Activated T-helper 9 cell treated with anti-CD3 and anti-CD28 coated beads, Interleukin-2, amount 50 U/mL, for 16 hours (primary cell): ENCODE data around the gene UCN.
"Not testable (repeated sequence)": the region's sequence is repeated elsewhere in the genome, so short reads cannot be mapped to it uniquely, and the experiment has no call there.

Experiments used
- DNase-seq: peaks from one replicate; pipeline ENCODE4 v3.0.0-alpha.2; 2020; ENCODE audit warnings: low read depth

UCN gene, protein sequence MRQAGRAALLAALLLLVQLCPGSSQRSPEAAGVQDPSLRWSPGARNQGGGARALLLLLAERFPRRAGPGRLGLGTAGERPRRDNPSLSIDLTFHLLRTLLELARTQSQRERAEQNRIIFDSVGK

GRCh38 chr2:27308359-27308881 lies at the start of gene UCN:
Gene UCN, minus strand, starts transcription at chr2:27308445. Its CDS starts 550 bp downstream, at chr2:27307895.
- DNase-seq = no peak

DNA sequence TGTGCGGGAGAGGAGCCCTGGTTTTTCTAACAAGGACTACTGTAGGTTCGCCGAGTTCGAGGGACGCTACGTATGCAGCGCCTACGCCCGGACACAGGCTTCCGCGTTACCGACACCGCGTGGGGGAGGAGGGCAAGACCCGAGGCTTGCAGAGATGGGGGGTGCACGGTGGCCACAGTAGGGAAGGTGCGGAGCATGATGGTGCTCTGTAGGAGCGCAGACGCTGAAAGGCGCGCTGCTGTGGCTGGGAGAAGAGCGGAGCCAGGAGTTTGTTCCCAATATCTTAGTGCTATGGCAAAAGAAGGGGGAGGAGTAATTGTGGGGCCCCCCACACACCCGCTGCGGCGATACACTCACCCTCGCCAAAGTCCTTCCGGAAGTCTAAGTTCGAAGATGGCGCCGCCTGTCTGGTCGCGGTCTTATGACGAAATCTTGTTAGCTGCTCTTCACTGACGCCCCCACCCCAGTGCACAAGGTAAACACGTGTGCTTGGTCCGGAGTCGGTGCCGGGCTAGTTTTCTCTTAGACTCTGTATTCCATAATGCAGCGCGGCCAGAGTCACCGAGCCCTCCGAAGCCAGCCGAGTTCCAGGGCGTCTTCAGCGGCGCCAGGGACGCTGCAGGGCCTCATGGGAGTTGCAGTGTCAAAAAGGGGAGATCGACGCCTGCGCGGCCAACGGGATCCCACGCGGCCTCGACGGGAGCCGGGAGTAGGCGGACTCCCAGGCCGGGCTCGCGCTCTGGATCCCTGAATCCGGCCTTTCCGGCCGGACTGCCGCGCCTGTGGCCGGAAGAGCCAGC lies 48.3 kb upstream of the UCN start, which contains the start of gene GTF3C2:
Gene GTF3C2 (minus strand): TSS at position 383 of the 800 bp plus-strand sequence. CDS start 13,210 bp downstream, outside the sequence.
- DNase-seq = peak; percentile 89

DNA sequence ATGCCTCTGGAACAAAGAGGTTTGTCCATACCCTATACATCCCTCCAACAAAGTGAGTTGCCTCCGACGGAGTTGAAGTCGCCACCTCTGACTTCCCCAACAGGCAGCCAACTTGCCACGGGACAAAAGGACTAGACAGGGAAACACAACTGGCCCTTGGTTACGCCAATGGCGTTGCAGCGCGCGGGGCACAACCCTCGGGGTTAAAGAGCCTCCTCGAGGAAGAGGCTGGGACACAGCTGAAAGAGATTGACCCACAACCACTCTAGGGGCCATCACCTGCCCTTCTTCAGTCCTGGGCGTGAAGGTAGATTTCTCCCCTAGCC lies 47.8 kb upstream of the UCN start:
- peak; percentile 21 for DNase-seq

DNA sequence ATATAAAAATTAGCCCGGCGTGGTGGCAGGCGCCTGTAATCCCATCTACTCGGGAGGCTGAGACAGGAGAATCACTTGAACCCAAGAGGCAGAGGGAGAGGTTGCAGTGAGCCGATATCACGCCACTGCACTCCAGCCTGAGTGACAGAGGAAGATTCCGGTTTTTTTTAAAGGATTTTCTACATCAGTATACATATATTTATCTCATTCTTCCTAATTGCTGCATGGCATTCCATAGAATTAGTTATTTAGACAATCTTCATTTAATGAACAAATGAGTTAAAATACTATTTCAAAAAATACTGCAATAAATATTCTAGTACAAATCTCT lies 46.3 kb upstream of the UCN start:
- DNase-seq = no peak

DNA sequence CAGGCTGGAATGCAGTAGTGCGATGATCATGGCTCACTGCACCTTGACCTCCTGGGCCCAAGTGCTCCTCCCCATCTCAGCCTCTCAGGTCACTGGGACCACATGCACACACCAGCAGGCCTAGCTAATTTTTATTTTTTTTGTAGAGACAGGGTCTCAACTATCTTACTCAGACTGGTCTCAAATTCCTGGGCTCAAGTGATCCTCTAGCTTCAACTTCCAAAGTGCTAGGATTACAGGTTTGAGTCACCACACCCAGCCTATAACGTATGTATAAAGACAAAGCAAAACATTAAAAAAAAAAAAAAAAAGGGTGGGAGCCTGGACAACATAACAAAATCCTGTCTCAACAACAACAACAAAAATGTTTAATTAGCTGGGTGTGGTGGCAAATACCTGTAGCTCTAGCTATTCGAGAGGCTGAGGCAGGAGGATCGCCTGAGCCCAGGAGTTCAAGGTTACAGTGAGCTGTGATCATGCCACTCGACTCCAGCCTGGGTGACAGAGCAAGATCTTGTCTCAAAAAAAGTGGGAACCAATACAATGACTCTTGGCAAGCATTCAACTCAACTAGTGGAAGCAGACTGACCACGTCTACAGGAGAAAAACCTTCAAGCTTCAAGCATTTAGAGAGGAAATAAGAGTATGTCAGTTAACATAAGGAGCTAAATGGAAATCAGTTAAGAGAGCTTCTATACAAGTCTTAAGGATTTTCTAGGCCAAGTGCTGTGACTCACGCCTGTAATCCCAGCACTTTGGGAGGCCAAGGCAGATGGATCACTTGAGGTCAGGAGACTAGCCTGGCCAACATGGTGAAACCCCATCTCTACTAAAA lies 45.7 kb upstream of the UCN start:
- DNase-seq = no peak

- not testable (repeated sequence) for DNase-seq
Measured at GRCh38 chr2:27353386-27353761, 45.1 kb upstream of the UCN start.

DNA sequence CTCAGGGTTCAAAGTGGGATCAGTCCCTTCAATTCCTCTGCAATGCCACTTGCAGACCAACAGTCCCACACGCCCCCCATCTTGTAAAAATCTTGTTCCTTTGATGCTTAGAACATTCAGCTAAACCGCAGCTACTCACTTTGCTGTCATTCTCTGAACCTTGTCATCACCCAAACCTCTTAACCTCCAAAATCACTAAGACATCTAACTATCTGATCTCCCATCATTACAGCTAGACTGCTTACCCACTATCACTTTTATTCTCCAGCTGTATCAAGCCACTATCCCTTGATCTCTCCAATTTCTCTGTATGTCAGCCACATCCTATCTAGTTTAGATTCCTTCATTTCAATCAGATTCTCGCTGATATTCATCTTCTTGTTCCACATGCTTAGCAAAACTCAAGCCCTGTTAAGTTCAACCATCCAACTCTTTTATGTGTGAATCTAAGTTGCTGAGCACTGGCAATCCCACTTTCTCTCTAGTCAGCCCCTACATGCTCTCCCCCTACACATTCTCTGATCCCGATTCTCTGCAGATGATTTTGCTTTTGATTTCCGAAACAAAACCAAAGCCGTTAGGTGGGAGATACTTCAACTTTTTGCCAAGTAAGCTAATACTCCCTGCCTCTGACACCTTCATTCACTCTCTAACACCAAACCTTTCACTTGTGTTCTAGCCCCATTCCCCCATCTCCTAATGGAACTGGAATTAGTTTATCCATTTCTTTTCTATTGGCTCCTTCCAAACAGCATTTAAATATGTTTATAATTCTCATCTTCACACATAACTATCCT lies 43.8 kb upstream of the UCN start:
- no peak for DNase-seq

DNA sequence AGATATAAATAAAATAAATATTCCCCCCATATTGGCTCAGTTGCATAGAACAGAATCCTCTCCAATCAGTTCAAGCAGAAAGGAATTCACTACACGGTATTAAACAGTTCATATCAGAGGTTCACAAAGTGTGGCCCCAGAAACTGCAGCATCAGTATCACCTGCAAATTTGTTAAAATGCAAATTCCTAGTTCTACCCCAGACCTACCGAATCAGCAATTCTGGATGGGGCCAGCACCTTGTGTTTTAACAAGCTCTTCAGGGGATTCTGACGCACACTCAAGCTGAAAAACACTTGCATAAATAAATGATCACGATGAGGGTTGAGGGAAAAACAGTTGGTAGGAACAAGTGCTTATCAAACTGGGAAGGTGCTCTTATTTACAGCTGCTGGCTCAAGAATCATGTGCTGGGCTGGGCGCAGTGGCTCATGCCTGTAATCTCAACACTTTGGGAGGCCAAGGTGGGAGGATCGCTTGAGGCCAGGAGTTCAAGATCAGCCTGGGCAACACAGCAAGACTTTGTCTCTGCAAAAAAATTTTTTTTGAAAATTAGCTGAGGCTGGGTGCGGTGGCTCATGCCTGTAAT lies 42.0 kb upstream of the UCN start:
- DNase-seq = no peak

GRCh38 chr2:27347641-27348040 lies 39.4 kb upstream of the UCN start:
- DNase-seq = no peak

GRCh38 chr2:27336173-27336572 lies 27.9 kb upstream of the UCN start:
- DNase-seq = no peak

GRCh38 chr2:27335311-27335710 lies 27.1 kb upstream of the UCN start:
- no peak for DNase-seq

- DNase-seq = no peak
Measured at GRCh38 chr2:27324720-27325119, 16.5 kb upstream of the UCN start.

DNA sequence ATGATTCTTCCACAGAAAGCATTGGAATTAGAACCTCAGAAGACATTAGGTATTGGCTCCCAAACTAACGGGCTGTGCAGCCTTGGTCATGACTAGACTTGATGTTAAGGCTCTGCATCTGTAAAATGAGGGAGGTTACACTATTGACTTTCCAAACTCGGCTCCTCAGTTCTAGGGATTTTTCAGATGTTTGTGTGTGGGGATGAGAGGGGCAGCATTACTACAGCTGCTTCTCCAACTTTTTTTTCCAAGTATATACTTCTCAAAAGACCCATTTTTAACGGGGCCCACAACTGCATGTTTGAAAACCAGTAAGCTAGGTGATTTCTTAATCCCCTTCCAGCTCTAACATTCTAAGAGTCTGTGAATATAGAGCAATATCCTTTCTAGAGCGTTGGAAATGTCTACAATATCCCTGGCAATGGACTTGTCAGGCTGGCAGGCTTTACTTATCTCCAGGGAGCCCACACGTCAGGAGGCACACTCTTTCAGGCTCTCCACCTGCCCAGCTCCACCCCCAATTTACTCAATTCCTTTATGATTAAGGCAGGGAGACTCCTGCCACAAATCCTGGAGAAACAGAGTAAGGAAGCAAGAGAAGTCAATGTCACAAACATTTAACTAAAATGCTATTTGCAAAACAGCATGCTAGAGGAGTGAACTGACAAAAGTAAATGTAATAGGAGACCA lies 15.5 kb upstream of the UCN start:
- no peak for DNase-seq

DNA sequence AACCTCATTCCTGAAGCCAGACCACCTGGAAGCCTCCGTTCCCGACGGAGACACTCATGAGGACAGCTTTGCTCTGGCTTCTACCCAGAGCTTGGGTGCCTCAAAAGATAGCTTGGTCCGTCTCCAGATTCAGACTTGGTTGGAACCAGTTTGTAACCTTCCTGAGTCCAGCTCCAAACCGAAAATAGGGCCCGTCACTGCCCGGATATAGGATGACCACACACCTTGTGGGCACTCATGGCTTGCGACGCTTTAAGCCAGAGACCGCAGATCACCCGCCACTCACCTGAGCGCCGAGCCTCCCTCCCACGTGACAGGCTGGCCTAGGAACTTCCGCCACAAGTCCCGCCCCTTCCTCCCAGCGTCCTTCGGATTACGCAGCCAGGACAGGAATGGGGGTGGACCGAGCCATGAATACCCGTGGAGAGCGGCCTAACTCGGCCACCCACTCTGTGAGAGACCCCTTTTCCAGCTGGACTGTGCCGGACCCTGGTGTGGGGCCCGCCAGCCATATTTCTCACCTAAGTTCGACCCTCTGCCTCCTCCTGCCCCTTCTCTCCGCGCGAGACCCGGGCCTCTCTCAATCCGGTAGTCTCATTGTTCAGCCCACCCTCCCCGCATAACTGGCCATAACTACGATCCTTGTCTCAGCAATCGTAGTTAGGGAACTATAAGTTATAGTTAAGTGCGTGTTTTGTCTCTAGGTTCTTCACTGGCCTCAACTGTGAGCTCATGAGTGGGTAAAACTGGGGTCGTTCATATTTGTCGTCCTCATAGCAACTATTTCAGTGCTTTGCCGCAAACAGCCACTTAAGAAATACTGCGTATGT lies 14.7 kb upstream of the UCN start, which contains the start of gene MPV17:
Gene MPV17 (minus strand): TSS at position 332 of the 830 bp plus-strand sequence. CDS start 580 bp downstream, outside the sequence.
- DNase-seq = peak; percentile 82

DNA sequence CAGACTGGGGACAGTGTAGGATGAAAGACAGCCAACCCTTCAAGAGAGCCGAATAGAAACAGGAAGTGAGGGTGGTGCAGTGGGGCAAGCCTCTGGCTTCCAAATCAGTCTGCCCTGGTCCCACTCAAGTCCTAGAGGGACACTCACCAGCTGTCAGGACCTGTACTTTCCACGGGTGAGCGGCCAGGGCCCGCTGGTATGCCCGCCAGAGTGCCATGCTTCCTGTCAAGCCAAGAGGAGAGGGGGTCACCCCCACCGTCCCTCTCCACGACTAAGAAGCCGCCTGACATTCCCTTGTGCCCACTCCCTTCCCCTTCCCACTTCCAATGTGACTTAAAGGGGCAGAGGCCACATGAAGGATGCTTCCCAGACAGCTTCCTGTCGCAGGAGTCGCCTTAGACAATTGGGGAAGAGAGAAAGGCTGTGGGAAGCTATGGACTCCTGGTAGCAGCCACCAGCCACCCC lies 14.1 kb upstream of the UCN start:
- DNase-seq = no peak

GRCh38 chr2:27320958-27321543 lies 12.8 kb upstream of the UCN start:
- DNase-seq = no peak

DNA sequence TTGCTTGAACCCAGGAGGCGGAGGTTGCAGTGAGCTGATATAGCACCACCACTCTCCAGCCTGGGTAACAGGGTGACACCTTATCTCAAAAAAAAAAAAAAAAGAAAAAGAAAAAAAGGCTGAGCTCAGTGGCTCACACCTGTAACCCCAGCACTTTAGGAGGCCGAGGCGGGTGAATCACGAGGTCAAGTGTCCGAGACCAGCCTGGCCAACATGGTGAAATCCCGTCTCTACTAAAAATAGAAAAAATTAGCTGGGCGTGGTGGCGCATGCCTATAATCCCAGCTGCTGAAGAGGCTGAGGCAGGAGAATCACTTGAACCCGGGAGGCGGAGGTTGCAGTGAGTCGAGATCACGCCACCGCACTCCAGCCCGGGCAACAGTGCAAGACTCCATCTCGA lies 11.6 kb upstream of the UCN start:
- not testable (repeated sequence) for DNase-seq

GRCh38 chr2:27316655-27317412 lies 8.6 kb upstream of the UCN start:
- no peak for DNase-seq

GRCh38 chr2:27315122-27315521 lies 6.9 kb upstream of the UCN start:
- DNase-seq = no peak
